ENCODE data around the gene TMED10.

GRCh38 chr14:75126121-75126544, 50.3 kb downstream of the TMED10 start:
- TF ChIP-seq POLR2A (IDR thresholded peaks at IDR 0.05) (no peak), CTCF (IDR thresholded peaks at IDR 0.05) (no peak)
